Thoracic aorta (tissue), 2 donors: ENCODE data around the gene SNX1. TPM values are rescaled to one million over a fixed set of nuclear protein-coding genes. Genes with fewer than 3 reads are reported as not detected.

ENCODE experiments used
- ATAC-seq: fragments of 150-250 bp; one replicate; pipeline ENCODE4 v1.8.0; 2017; ENCODE audit warnings: low read depth; ENCODE audit not compliant: insufficient number of reproducible peaks, low FRiP score
- DNase-seq: peaks from one replicate; pipeline ENCODE4 v3.0.0-alpha.2; 2020; ENCODE audit warnings: low spot score
- H3K27ac ChIP-seq, 2 donors: fragments of 200-600 bp; sonication (generic); 1 replicate in 1 of 2; 2 replicates in 1 of 2; pipeline ENCODE4 v1.5.1; 2016; ENCODE audit warnings: mild to moderate bottlenecking in 2 of 2, moderate library complexity in 2 of 2
- H3K27me3 ChIP-seq: fragments of 200-600 bp; sonication (generic); replicated peaks from 2 replicates; pipeline ENCODE4 v1.6.0; 2016; ENCODE audit warnings: mild to moderate bottlenecking; ENCODE audit not compliant: insufficient read depth
- H3K36me3 ChIP-seq: fragments of 200-600 bp; sonication (generic); one replicate; pipeline ENCODE4 v1.5.1; 2016
- H3K4me1 ChIP-seq, 2 donors: fragments of 200-600 bp; sonication (generic); 1 replicate in 1 of 2; 2 replicates in 1 of 2; pipeline versions ENCODE4 v1.5.1 to v1.6.0; 2016; ENCODE audit warnings: low read depth in 2 of 2, mild to moderate bottlenecking in 1 of 2; ENCODE audit not compliant: control insufficient read depth in 1 of 2
- H3K4me3 ChIP-seq: fragments of 200-600 bp; sonication (generic); 2 replicates; pipeline ENCODE4 v1.5.1; 2016; ENCODE audit warnings: mild to moderate bottlenecking
- H3K9me3 ChIP-seq: fragments of 200-600 bp; sonication (generic); 2 replicates; pipeline ENCODE4 v1.5.1; 2016
- total RNA-seq, 2 donors: library from RNA; depleted of rRNA; stranded (reverse); fragments of >200 nt; gene quantifications; one replicate each; pipeline versions ENCODE4 v1.1.0 to v1.2.3, GENCODE V29; 2016
- TF ChIP-seq, protein P1 (sequence below): fragments of 200-600 bp; sonication (generic); IDR thresholded peaks from one replicate; pipeline ENCODE4 v1.5.1; 2019; ENCODE audit warnings: antibody characterized with exemption

The SNX1 gene
- total RNA-seq, 2 donors from 2014 or later, result 47.2 to 104 TPM

DNA sequence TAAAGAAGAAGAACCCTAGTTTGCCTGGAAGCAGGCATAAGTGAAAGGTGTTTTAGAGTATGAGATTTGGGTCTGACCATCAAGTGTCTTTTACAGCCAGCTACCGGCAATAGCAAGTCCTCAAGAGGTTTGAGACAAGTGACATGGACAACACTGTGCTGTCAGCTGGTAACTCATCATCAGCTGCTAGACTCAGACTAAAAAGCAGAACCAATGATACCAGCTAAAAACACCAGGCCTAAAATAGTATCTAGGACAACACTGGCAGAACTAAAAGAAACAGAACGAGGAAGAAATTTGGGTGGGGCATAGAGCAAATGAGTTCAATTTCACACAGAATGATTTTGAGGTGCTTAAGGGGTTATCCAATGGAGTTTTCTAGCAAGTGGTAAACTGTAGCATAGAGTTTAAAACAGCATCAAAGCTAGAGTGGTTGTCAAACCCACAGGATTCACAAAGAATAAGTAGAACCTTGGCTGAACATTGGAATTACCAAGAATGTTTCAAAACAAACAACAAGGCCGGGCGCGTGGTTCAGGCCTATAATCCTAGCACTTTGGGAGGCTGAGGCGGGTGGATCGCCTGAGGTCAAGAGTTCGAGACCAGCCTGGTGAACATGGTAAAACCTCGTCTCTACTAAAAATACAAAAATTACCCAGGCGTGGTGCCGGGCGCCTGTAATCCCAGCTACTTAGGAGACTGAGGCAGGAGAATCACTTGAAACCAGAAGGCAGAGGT lies 6.1 kb upstream of the SNX1 start:
- TF ChIP-seq, protein P1, sequence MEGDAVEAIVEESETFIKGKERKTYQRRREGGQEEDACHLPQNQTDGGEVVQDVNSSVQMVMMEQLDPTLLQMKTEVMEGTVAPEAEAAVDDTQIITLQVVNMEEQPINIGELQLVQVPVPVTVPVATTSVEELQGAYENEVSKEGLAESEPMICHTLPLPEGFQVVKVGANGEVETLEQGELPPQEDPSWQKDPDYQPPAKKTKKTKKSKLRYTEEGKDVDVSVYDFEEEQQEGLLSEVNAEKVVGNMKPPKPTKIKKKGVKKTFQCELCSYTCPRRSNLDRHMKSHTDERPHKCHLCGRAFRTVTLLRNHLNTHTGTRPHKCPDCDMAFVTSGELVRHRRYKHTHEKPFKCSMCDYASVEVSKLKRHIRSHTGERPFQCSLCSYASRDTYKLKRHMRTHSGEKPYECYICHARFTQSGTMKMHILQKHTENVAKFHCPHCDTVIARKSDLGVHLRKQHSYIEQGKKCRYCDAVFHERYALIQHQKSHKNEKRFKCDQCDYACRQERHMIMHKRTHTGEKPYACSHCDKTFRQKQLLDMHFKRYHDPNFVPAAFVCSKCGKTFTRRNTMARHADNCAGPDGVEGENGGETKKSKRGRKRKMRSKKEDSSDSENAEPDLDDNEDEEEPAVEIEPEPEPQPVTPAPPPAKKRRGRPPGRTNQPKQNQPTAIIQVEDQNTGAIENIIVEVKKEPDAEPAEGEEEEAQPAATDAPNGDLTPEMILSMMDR, result no peak
- Histone ChIP-seq H3K27me3 (no peaks in the 10 kb centered on the region), H3K27ac (peak overlapping the region in 1 of 2 donors; percentile 32), H3K36me3 (peaks cover 11% of the 10 kb centered on the region), H3K4me1 (peaks cover 11 to 23% of the 10 kb centered on the region in 2 donors), H3K4me3 (no peak overlapping the region), H3K9me3 (no peaks in the 10 kb centered on the region)
- DNase-seq (no peak), ATAC-seq (no peak)

DNA sequence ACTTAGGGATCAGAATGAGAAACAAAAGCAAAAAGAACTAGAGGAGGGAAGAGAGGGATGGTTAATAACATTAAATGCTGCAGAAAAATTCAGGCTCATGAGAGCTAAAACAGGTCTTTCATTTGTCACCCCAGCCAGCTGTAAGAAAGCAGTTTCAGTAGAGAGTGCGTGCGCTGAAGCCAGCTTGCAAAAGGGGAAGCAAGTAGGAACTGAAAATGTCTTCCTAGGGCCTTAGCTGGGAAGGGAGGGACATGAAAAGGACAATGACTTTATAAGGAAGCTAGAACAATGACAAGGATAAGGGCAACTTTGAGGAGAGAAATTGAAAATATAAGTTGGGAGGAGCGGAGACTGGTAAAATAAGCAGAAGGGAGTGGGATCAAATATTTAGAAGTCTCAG lies 5.3 kb upstream of the SNX1 start:
- Histone ChIP-seq H3K4me3 (no peak overlapping the region), H3K9me3 (no peaks in the 10 kb centered on the region), H3K27ac (peak overlapping the region in 1 of 2 donors; percentile 32), H3K4me1 (peaks cover 18 to 31% of the 10 kb centered on the region in 2 donors), H3K27me3 (no peaks in the 10 kb centered on the region), H3K36me3 (peaks cover 11% of the 10 kb centered on the region)
- TF ChIP-seq, protein P1, result no peak
- DNase-seq (no peak), ATAC-seq (no peak)

DNA sequence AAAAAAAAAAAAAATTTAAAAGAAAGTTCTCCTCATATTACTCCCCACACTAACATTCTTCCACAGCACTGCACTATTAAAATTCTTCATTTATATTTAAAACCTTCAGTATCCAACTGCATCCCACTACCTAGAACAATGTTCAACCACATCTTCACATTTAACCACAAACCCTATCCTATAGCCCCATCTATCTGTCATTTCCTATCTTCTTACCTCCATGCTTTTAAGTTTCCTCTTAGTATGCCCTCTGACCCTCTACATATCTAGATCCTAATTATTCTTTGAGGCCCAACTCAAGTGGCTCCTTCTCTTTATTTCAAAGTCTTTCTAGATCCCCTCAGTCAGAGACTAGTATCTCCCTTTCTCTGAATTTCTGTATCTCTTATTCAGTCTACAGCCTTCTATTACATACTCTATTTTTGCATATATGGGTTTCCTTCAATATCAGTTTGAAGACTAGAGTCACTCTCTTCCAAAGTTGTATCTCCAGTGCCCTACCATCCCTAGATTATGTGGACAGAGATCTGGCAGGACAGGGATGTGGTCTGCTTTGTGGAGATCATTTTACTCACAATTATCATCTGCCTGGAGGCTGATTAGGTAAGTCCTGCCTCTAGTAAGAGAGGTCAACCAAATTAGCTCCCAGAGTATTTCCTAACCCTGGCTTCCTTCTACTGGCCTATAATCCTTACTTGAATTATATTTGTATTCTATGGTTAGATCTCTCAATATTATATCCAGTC lies 3.5 kb upstream of the SNX1 start:
- peak overlapping the region; percentile 83 for H3K4me3 ChIP-seq
- no peak for DNase-seq
- peaks cover 11% of the 10 kb centered on the region for H3K36me3 ChIP-seq
- peaks cover 24 to 41% of the 10 kb centered on the region in 2 donors for H3K4me1 ChIP-seq
- no peaks in the 10 kb centered on the region for H3K27me3 ChIP-seq
- no peaks in the 10 kb centered on the region for H3K9me3 ChIP-seq
- TF ChIP-seq, protein P1, result no peak
- H3K27ac ChIP-seq, result no peak overlapping the region
- ATAC-seq, result no peak

DNA sequence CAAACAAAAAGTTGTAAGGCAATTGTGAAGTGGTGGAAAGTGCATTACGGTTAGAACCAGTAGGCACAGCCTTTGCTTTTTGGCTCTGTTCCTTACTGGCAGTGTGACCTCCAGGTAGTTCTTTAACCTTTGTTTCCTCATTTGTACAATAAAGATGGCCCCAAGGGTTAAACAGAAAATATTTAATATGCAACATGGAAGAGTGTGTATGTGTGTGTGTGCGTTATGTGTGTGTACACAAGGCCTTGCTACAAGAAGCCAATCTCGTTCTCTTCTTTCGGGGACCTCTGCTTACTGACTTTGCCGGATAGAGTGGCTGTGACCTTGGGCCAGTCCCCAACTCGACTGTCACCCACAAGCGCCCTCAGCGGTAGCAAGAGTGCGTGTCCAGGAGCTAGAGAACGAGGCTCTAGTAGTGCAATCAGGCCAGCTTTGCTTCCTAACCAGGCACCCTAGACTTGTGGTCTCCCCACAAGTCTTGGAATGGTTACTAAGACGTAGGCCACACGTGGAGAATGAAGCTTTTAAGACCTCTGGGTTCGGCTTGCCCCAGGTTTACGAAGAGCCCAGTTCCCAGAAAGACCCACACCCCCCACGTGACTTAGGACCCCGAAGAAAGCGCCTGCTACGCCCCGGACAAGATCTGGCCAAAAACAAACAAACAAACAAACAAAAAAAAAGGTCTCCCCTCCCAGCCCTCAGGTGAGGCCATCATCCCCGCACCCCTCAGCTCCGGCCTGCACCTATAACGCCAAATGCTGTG lies 2.7 kb upstream of the SNX1 start:
- TF ChIP-seq, protein P1, result no peak
- no peak for DNase-seq
- H3K9me3 ChIP-seq, result no peaks in the 10 kb centered on the region
- peaks cover 10% of the 10 kb centered on the region for H3K36me3 ChIP-seq
- ATAC-seq, result no peak
- peak overlapping the region; percentile 83 for H3K4me3 ChIP-seq
- H3K27ac ChIP-seq, result peak overlapping the region; percentile 79 to 95
- peaks cover 30 to 49% of the 10 kb centered on the region in 2 donors for H3K4me1 ChIP-seq
- no peaks in the 10 kb centered on the region for H3K27me3 ChIP-seq
